Right ventricle myocardium superior (tissue), 1 donor: Measurements from ENCODE around the gene DGCR2. TPM values are rescaled to one million over a fixed set of nuclear protein-coding genes. Genes with fewer than 3 reads are reported as not detected.
"Not testable (repeated sequence)": the region's sequence is repeated elsewhere in the genome, so short reads cannot be mapped to it uniquely, and the experiment has no call there.

Experiments
- ATAC-seq: fragments of 200-7000 bp; cut with Tn5 transposase; one replicate; pipeline ENCODE4 v1.9.1; 2020; ENCODE audit warnings: mild to moderate bottlenecking; ENCODE audit not compliant: poor library complexity
- DNase-seq: peaks from one replicate; pipeline ENCODE4 v3.0.0-alpha.2; 2020
- intact Hi-C: fragments of 100-400 bp; cut with DNase I; formaldehyde crosslinking; loops from one replicate; pipeline ENCODE4 v1.11.2; 2022
- total RNA-seq: library from RNA; stranded (reverse); fragmentation: NEBNext Ultra II Directional; extraction: Animal tissue kit (Norgen Biotek cat#: 25700); gene quantifications from one replicate; pipeline ENCODE4 v1.2.1, GENCODE V29; 2021
- donor health status: DM: no; HTN: yes; CAD: no; lungs with severe emphysema.

The DGCR2 gene
- total RNA-seq, 1 donor from 2014 or later: 29.7 TPM

DNA sequence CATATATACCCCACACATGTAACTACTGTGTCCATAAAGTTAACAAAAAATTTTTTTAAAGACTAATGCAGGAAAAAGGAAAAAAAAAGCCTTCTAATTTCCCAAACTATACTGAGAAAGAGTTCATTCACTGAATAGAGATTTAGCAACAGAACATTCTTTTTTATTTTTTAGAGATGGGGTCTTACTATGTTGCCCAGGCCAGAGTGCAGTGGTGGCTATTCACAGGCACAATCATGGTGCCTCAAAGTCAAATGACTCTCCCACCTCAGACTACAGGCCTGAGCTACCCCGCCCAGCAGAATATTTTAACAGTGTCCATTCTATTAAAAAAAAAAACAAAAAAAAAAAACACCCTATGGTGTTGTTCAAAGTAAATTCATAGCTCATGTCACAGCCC lies 25.7 kb downstream of the DGCR2 start:
- intact Hi-C loops: no loop called here
- no peak for DNase-seq
- ATAC-seq: no peak

DNA sequence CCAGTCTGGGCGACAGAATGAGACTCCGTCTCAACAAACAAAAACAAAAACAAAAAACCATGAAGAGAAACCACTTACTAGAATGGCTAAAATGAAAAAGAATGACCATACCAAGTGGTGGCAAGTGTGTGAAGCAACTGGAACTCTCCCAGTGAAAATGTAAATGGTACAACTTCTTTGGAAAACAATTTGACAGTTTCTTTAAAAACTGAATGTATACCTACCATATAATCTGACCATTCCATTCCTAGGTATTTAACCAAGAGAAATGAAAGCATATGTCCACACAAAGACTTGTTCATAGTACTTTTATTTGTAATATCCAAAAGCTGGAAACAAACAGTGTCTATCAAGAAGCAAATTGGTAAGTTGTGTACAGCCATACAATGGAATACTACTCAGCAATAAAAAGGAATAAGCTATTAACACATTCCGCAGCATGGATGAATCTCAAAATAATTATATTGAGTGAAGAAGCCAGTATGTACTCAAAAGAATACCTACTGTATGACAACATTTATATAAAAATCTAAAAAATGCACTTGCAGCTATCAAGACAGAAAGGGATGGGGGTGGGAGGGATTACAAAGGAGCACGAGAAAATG lies 27.7 kb downstream of the DGCR2 start:
- ATAC-seq: no peak
- DNase-seq: no peak
- intact Hi-C loops: no loop called here

DNA sequence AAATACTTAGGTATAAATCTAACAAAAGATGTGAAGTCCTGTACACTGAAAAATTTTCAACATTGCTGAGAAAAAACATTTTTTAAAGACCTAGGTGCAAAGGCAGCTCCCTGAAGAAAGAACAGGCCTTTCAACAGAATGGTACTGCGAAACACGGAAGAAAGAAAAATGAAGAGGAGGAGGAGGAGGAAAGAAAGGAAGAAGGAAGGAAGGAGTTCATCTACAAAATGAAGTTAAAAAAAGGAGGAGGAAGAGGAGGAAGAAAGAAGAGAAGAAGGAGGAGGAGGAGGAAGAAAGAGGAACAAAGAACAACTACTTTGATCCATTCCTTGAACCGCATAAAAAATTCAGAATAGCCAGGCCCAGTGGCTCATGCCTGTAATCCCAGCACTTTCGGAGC lies 29.5 kb downstream of the DGCR2 start:
- no peak for ATAC-seq
- no peak for DNase-seq
- intact Hi-C loops: no loop called here

DNA sequence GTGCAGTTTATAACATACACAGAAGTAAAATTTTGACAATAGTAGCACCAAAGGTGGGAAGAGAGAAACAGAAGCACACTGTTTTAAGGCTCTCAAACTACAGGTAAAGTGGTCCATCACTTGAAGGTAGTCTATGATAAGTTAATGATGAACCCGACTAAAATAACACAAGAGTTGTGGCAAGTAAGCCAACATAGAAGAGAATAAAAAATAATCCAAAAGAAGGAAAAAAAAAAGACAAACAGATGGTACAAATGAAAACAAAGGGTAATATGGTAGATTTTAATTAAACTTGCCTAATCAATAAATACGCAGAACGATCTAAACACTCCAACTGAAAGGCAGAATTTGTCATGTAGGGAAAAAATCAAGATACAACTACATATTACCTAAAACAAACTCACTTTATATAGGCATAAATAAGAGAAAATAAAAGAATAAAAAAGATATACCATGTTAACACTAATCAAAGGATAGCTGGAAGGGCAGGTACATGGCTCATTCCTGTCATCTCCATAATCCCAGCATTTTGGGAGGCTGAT lies 31.6 kb downstream of the DGCR2 start:
- intact Hi-C loops: no loop called here
- ATAC-seq: no peak
- no peak for DNase-seq

GRCh38 chr22:19090183-19090582 lies 32.0 kb downstream of the DGCR2 start:
- DNase-seq (no peak), ATAC-seq (no peak)
- intact Hi-C loops: no loop called here

DNA sequence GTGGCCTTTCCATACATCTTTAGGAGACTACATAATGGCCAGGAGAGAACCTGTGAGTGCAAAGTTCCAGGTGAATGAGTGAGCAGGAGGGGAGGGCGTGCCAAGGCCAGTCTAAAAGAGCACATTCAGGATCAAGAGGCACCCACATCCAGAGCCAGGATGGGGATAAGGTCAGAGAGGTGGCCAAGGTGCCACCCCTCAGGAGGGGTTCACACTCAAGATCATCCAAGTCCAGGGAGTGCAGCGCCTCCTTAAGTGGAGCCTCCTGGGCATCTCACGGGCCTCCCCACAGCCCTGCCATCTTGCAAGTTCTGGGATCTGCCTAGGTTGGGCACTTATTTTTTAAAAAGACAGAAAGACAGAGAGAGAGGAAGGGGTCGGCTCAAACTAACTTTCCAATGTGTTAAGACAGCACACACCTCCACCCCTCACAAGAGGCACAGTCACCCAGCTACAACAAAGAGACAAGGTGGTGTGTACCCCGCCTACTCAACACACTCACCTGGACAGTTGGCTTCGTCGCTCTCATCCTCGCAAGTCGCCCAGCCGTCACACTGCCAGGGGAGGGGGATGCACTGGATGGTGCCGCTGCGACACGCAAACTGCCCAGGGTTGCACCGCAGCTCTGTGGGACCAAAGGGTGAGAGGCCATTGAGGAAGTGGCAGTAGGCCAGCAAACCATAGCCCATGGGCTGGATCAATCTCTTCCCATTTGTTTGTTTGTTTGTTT lies 33.2 kb downstream of the DGCR2 start:
- no peak for DNase-seq
- ATAC-seq: no peak
- intact Hi-C loops: no loop called here

DNA sequence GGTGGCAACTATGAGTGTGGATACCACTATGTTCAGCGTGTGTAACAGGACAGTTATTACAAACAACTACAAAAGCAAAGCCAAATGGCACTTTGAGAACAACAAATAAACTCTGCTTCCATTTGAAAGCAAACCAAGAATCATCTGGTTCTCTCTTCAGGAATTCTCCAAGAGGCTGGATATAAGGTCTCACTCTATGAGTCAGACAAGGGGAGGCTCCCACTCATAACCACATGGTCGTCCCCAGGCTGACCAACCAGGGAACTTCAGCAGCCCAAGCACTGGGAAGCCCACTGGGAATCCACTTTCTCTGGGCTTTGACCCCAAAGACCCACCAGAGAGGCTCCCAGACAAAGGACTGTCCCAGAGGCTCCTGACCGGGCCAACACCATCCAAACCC lies 35.3 kb downstream of the DGCR2 start:
- DNase-seq (no peak), ATAC-seq (no peak)
- intact Hi-C loops: no loop called here

- no peak for ATAC-seq
- DNase-seq: no peak
- intact Hi-C loops: no loop called here
Measured at GRCh38 chr22:19086417-19086816, 35.8 kb downstream of the DGCR2 start.

DNA sequence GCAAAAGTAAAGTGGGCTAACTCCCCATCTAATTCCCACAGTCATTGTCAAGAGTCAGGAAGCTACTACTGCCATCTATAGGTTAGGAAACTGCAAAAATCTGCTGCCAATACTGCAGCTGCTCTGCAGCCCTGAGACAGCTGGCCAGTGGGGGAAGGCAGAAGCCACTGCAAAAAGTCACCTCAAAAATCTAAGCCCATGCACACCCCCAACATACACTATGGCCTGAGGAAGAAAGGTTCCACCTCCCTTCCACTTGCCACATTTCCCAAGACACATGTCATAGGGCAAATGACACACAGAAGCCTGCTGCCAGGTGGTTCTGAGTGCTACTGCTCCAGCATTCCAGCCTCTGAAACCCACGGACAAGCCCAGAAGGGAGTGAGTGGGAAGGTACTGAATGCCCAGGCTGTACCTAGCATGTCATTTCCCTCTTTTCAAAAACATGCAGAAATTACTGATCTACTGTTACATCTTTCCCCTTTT lies 36.9 kb downstream of the DGCR2 start:
- intact Hi-C loops: no loop called here
- ATAC-seq (no peak), DNase-seq (no peak)

DNA sequence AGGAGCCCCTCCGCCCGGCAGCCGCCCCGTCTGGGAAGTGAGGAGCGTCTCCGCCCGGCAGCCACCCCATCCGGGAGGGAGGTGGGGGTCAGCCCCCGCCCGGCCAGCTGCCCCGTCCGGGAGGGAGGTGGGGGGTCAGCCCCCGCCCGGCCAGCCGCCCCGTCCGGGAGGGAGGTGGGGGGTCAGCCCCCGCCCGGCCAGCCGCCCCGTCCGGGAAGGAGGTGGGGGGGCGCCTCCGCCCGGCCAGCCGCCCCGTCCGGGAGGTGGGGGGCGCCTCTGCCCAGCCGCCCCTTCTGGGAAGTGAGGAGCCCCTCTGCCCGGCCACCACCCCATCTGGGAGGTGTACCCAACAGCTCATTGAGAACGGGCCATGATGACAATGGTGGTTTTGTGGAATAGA lies 37.6 kb downstream of the DGCR2 start:
- ATAC-seq, intact Hi-C loops, DNase-seq: not testable (repeated sequence)

DNA sequence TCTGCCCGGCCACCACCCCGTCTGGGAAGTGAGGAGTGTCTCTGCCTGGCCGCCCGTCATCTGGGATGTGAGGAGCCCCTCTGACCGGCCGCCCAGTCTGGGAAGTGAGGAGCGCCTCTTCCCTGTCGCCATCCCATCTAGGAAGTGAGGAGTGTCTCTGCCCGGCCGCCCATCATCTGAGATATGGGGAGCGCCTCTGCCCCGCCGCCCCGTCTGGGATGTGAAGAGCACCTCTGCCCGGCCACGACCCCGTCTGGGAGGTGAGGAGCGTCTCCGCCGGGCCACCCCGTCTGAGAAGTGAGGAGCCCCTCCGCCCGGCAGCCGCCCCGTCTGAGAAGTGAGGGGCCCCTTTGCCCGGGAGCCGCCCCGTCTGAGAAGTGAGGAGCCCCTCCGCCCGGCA lies 38.1 kb downstream of the DGCR2 start:
- ATAC-seq, DNase-seq, intact Hi-C loops: not testable (repeated sequence)

DNA sequence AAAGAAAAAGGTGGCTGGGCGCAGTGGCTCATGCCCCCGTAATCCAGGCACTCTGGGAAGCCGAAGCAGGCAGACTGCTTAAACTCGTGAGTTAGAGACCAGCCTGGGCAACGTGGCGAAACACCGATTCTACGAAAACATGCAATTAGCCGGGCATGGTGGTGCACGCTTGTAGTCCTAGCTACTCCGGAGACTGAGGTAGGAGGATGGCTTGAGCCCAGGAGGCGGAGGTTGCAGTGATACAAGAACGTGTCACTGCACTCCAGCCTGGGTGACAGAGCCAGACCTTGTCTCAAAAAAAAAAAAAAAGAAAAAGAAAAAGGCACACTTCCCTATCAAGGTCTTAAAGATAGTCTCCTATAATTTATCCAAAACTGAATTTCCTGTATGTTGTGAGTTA lies 39.4 kb downstream of the DGCR2 start:
- ATAC-seq: no peak
- intact Hi-C loops: no loop called here

GRCh38 chr22:19082101-19082500 lies 40.1 kb downstream of the DGCR2 start:
- DNase-seq (no peak), ATAC-seq (no peak)
- intact Hi-C loops: no loop called here

More for the DNA sequence above, 39.4 kb downstream of the DGCR2 start:
- no peak for DNase-seq

DNA sequence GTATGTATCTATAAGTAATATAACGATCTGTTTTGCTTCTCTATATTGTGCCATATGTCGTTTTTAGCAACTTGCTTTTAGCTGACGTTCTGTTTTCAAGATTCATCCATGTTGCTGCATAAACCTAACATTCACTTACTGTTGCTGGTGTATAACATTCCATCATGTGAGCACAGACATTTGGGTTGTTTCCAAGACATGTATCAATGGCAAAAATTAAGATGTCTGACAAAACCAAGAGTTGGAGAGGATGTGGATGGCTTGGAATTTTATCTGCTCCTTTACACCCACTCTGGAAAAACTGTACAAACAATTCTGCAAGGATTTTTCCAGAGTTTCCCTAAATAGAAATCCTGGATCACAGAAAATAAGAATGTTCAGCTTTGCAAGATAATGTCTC lies 40.9 kb downstream of the DGCR2 start:
- DNase-seq (no peak), ATAC-seq (no peak)
- intact Hi-C loops: no loop called here

- DNase-seq: no peak
- no peak for ATAC-seq
- intact Hi-C loops: no loop called here
Measured at GRCh38 chr22:19080853-19081252, 41.4 kb downstream of the DGCR2 start.

DNA sequence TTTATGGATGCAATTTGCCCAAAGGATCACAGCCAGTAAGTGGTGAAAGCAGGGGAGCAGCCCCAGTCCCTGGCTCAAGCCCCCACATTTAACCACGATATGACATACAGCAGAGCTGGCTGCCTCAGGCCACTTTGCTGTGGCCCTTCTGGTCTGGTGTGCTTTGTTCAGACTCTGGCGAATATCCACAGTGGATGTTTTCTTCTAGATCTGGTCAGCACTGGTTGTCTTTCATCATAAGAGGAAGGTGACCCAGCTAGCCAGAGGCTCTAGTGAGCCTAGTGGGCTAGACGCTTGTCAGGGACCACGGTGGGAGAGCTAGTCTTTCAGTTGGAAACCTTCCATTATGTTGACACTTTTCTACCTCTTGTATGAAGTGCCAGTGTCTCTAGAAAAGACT lies 42.5 kb downstream of the DGCR2 start:
- intact Hi-C loops: no loop called here
- ATAC-seq: no peak
- no peak for DNase-seq

GRCh38 chr22:19075404-19075803 lies 46.8 kb downstream of the DGCR2 start:
- no peak for DNase-seq
- intact Hi-C loops: no loop called here
- no peak for ATAC-seq

DNA sequence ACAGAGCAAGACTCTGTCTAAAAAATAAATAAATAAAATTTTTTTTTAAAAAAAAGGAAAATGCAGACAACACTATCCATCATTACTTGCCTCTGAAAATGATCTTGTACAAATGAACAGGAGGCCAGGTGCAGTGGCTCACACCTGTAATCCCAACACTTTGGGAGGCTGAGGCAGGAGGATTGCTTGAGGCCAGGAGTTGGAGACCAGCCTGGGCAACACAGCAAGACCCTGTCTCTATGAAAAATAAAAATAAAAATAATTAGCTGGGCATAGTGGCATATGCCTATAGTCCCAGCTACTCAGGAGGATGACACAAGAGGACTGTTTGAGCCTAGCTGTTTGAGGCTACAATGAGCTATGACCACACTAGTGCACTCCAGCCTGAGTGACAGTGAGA lies 49.4 kb downstream of the DGCR2 start:
- DNase-seq, intact Hi-C loops, ATAC-seq: not testable (repeated sequence)

GRCh38 chr22:19070397-19071169 lies 51.6 kb downstream of the DGCR2 start:
- ATAC-seq: no peak
- DNase-seq: no peak
- intact Hi-C loops: no loop called here
